22Rv1 (cell line): ENCODE data around the gene TEDC1.

Experiments used
- H3K27ac ChIP-seq: fragments of 450-650 bp; 2 replicates; pipeline ENCODE4 v1.5.1; 2017
- ZFX ChIP-seq: fragments of 450-650 bp; IDR thresholded peaks from 2 replicates; pipeline ENCODE4 v1.6.1; 2017; ENCODE audit warnings: antibody characterized with exemption, borderline replicate concordance
- TF ChIP-seq, protein P1 (sequence below): fragments of 450-650 bp; IDR thresholded peaks from 2 replicates; pipeline ENCODE4 v1.5.1; 2017; ENCODE audit warnings: mild to moderate bottlenecking

The TEDC1 gene

DNA sequence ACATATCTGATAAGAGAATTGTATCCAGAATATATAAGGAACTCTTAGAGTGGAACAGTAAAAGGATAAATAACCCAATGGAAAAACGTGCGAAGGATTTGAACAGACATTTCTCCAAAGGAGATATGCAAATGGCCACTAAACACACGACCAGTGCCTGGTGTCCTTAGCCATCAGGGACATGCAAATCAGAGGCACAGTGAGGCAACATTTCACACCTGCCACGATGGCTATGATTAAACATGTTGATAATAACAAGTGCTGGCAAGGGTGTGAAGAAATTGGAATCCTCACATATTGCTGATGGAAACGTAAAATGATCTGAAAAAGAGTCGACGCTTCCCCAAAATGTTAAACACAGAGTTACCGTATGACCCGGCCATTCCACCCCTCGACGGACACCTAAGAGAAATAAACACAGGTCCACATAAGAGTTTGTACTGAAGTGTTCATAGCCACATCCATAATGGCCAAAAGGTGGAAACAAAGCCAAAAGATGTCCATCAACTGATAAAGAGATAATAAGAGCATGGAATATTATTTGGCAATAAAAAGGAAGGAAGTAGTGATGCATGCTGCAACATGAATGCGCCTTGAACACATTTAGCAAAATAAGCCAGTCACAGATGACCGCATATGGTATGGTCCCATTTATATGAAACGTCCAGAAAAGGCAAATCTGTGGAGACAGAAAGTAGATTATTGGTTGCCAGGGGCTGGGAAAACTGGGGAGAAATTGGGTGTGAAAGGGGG is 29.1 kb downstream of the TEDC1 start:
- TF ChIP-seq, protein P1, sequence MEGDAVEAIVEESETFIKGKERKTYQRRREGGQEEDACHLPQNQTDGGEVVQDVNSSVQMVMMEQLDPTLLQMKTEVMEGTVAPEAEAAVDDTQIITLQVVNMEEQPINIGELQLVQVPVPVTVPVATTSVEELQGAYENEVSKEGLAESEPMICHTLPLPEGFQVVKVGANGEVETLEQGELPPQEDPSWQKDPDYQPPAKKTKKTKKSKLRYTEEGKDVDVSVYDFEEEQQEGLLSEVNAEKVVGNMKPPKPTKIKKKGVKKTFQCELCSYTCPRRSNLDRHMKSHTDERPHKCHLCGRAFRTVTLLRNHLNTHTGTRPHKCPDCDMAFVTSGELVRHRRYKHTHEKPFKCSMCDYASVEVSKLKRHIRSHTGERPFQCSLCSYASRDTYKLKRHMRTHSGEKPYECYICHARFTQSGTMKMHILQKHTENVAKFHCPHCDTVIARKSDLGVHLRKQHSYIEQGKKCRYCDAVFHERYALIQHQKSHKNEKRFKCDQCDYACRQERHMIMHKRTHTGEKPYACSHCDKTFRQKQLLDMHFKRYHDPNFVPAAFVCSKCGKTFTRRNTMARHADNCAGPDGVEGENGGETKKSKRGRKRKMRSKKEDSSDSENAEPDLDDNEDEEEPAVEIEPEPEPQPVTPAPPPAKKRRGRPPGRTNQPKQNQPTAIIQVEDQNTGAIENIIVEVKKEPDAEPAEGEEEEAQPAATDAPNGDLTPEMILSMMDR, result no peak
- TF ChIP-seq ZFX, result no peak
- no peak overlapping the region for H3K27ac ChIP-seq

DNA sequence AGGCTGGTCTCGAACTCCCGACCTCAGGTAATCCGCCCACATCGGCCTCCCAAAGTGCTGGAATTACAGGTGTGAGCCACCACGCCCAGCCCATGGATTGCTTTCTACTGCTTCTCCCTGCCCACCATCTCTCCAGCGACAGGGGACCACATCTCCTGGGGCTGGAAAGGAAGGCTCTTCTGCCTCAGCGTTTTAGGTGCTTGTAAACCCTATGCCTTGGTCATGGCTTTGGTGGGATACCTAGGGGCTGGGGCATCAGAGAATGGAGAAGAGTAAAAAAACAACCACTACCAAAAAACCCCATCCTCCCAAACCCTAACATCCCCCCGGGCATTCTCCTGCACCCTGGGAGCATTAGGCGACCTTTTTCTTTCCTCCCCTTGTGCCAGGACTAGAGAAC is 34.3 kb downstream of the TEDC1 start:
- H3K27ac ChIP-seq, result no peak overlapping the region
- TF ChIP-seq, protein P1, result no peak
- no peak for TF ChIP-seq ZFX

DNA sequence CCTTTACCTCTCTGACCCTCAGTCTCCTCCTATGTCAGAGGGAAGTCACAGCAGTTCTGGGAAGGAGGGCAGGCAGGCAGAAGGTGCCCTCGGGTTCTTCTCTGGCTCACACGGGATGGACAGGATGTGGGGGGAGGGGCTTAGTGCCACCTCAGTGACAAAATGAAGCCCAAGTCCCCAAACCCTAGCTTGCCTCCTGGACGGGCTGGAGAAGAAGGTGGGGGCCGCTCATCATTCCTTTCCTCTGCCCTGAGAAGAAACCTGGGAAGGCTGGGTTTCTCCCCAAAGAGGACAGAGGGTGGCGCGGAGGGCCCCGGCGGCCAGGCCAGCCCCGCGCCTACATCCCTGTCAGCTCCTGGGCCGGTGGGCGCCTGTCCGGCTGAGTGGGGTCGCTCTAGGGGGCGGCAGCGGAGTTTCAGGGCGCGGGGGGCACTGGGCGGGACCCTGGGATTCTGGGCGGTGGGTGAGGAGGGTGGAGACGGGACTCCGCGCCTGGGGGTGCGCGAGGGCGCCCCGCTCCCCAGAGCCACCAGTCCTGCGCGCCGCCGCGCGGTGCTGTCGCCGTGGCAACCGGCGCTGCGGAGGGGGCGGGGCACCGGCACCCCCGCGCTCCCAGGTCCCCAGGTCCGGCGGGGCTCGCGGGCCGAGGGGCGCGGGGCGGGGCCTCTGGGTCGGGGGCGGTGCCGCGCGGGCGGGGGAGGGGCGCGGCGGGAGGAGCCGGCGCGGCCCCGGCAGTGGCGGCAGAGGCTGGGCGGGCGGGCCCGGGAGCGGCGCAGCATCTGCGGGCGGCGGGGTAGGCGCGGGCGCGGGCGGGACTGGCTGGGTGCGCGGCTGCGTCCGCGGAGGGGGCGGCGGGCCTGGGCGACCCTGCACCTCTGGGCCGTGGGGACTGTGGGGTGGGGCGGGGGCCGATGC is 35.1 kb downstream of the TEDC1 start, which contains the start of gene TMEM121:
TSS of gene TMEM121 (plus strand) at position 723 of the 915 bp plus-strand sequence. CDS start 2,252 bp downstream, outside the sequence.
- peak within 1 kb of the TSS; percentile 66; the same call in 1 of the 2 replicates for H3K27ac ChIP-seq
- no peak for TF ChIP-seq ZFX
- TF ChIP-seq, protein P1, result no peak

DNA sequence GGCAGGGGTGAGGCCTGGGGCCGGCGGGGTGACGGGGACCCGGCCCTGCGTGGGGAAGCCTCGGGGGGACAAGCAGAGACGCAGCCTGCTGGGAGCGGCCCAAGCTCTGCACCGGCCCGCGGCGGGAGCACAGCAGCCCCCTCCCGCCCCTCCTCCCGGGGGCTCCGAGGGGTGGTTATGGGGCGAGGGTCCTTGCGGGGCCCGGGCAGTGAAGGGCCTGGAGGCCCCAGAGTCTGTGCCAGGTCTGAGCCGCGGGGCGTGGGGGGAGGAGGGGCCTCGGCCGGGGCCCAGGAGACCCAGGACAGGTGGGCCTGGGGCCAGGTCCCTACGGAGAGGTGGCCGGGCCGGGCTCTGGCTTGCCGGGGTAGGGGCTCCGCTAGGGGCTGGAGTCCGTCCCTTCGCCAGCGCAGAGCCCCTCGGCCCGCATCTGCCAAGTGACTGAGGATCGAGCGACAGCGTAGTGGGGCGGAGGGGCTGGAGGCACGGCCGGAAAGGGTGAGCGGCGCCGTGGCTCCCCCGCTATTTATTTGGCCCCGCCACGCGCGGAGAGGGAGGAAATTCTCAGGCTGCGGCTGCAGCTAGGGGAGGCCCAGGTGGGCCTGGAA is 35.8 kb downstream of the TEDC1 start:
- peak overlapping the region; percentile 66; the same call in 1 of the 2 replicates for H3K27ac ChIP-seq
- TF ChIP-seq, protein P1, result no peak

DNA sequence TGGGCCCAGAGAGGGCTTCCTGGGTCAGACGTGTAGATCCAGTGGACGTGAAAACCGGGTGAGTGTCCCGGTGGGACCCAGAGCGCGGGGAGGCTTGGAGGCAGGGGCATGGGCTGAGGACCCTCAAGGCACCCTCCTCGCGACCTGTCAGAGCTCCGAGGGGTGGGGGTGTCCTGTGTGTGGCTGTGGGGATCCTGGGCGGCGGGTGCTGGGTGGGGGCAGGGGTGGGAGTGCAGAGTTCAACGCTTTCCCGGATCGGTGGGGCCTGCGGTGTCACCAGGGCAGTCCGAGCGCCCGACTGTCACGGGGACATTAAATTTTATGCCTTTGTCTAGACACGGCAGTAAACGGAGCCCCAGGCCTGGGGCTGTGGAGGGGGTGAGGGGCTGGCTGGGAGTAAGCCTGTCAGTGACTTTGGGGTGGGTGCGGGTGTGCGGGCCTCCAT is 36.4 kb downstream of the TEDC1 start:
- TF ChIP-seq ZFX, result no peak
- TF ChIP-seq, protein P1, result no peak
- peak overlapping the region; percentile 66 for H3K27ac ChIP-seq

DNA sequence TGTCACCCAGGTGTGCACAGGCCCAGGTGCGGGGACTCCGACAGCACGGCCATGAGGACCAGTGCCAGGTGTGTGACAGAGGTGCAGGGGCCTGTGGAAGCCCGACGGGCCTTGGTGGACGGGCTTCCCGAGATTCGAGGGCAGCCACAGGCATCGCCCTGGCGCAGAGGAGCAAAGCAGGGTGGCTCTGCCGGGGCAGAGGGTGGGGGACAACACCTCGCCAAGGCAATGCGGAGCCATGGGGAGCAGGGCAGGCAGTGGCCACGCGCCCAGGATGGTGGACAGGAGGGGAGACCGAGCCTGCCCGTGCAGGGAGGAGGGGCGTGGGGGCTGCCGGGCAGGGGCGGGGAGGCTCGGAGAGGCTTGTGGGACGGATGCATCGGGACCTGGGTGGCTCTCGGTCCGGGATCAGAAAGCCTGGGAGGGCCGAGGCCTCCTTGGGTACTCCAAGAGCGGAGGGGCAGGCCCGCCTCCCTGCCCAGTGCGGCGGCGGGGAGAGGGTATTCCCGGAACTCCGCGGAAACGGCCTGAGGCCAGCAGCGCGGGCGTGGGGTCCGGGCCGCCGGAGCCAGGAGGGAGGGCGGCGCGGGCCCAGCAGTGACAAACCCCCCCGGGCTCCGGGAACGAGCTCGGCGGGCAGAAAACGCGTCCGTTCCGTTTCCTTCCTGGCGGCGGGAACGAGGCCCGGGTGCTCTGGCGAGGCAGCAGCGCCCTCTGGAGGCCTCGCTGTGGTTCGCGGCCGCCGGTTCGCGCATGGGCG is 37.0 kb downstream of the TEDC1 start:
- TF ChIP-seq, protein P1, result peak; percentile 92
- no peak for TF ChIP-seq ZFX
- H3K27ac ChIP-seq, result peak overlapping the region; percentile 66
